GM12878 (cell line): ENCODE results near the gene PGK1. TPM values are rescaled to one million over a fixed set of nuclear protein-coding genes. Genes with fewer than 3 reads are reported as not detected.

ENCODE experiments used
- ATAC-seq: fragments of 200-7000 bp; cut with Tn5 transposase; 3 replicates; pipeline ENCODE4 v1.9.1; 2020; ENCODE audit warnings: mild to moderate bottlenecking, moderate library complexity
- BruUV-seq: library from RNA; stranded (reverse); fragments of 400-500 nt; replicated peaks from 2 replicates; lab custom pipeline; 2021; lab: Mats Ljungman, UMichigan
- CTCF ChIA-PET: fragments of 300-600 bp; sonication (Branson Sonifier 250); formaldehyde crosslinking; extraction: SDS; loops from one replicate; lab custom pipeline; 2021; ENCODE audit warnings: inconsistent platforms; lab: Yijun Ruan, JAX
- POLR2A ChIA-PET: fragments of 350-600 bp; formaldehyde crosslinking; extraction: SDS; loops from one replicate; lab custom pipeline; 2021; ENCODE audit warnings: inconsistent platforms; lab: Charles Lee
- RAD21 ChIA-PET: fragments of 300-600 bp; sonication (Branson Sonifier 250); formaldehyde crosslinking; loops from one replicate; lab custom pipeline; 2023; ENCODE audit warnings: antibody characterized with exemption; ENCODE audit not compliant: unreplicated experiment; lab: Charles Lee
- SMC1A ChIA-PET: fragments of 300-600 bp; sonication (Branson Sonifier 250); formaldehyde crosslinking; loops from one replicate; lab custom pipeline; 2023; ENCODE audit not compliant: unreplicated experiment, uncharacterized antibody; lab: Charles Lee
- DNase-seq: peaks from one replicate; pipeline ENCODE4 v3.0.0-alpha.2; 2011; ENCODE audit warnings: low read depth, low spot score
- FAIRE-seq: peaks from 3 replicates; lab custom pipeline; 2011; peaks lifted over from hg19 to GRCh38; lab: Jason Lieb, UNC
- H2AFZ ChIP-seq: 2 replicates; pipeline ENCODE4 v1.6.0; 2011; ENCODE audit warnings: low read depth, low read length, control low read depth; ENCODE audit not compliant: control insufficient read depth
- H3K27ac ChIP-seq: 2 replicates; pipeline ENCODE4 v1.5.1; 2011; ENCODE audit warnings: control low read depth; ENCODE audit not compliant: control insufficient read depth, insufficient read depth
- H3K27me3 ChIP-seq, 2 experiments: replicated peaks in 1 of 2; 2 replicates each; pipeline versions ENCODE4 v1.6.0 to v1.6.1; 2011; ENCODE audit warnings: low read length in 1 of 2; ENCODE audit not compliant: control insufficient read depth in 2 of 2, insufficient read depth in 2 of 2
- H3K36me3 ChIP-seq, 2 experiments: 2 replicates each; pipeline ENCODE4 v1.5.1; 2011; ENCODE audit warnings: low read length in 1 of 2; ENCODE audit not compliant: control insufficient read depth in 2 of 2, insufficient read depth in 2 of 2
- H3K4me1 ChIP-seq: 2 replicates; pipeline ENCODE4 v1.6.1; 2011; ENCODE audit warnings: mild to moderate bottlenecking, low read length, moderate library complexity, mixed read lengths; ENCODE audit not compliant: control insufficient read depth, insufficient read depth
- H3K4me2 ChIP-seq: 2 replicates; pipeline ENCODE4 v1.6.0; 2011; ENCODE audit warnings: control low read depth; ENCODE audit not compliant: control insufficient read depth, insufficient read depth
- H3K4me3 ChIP-seq: fragments of 200-600 bp; sonication (generic); 2 replicates; pipeline ENCODE4 v1.5.1; 2016
- H3K79me2 ChIP-seq: 2 replicates; pipeline ENCODE4 v1.6.0; 2011; ENCODE audit warnings: low read length; ENCODE audit not compliant: control insufficient read depth, insufficient read depth
- H3K9ac ChIP-seq: 2 replicates; pipeline ENCODE4 v1.8.0; 2011; ENCODE audit warnings: low read length, control low read depth, mixed read lengths; ENCODE audit not compliant: control insufficient read depth, insufficient read depth
- H3K9me3 ChIP-seq: replicated peaks from 3 replicates; pipeline ENCODE4 v1.5.1; 2011; ENCODE audit warnings: mild to moderate bottlenecking, low read length; ENCODE audit not compliant: control insufficient read depth, insufficient read depth
- H4K20me1 ChIP-seq: 2 replicates; pipeline ENCODE4 v1.6.0; 2011; ENCODE audit not compliant: control insufficient read depth, insufficient read depth
- SIN3A ChIP-seq: IDR thresholded peaks from 2 replicates; pipeline ENCODE4 v1.6.1; 2012; ENCODE audit warnings: low read depth, low read length, improper control_type of control experiment
- TBL1XR1 ChIP-seq: IDR thresholded peaks from 2 replicates; pipeline ENCODE4 v1.6.1; 2012; ENCODE audit warnings: low read depth, low read length, improper control_type of control experiment
- ZNF24 ChIP-seq: fragments of 450-650 bp; IDR thresholded peaks from 2 replicates; pipeline ENCODE4 v1.6.1; 2017; ENCODE audit warnings: antibody characterized with exemption, mild to moderate bottlenecking
- ZSCAN29 ChIP-seq: fragments of 450-650 bp; IDR thresholded peaks from 2 replicates; pipeline ENCODE4 v1.6.1; 2017; ENCODE audit warnings: mild to moderate bottlenecking, moderate library complexity
- WGBS: methylation state at CpG from one replicate; pipeline ENCODE4 v1.1.6; 2016; ENCODE audit warnings: low lambda C conversion rate; ENCODE audit not compliant: insufficient replicate concordance, insufficient coverage; ENCODE audit errors: missing lambda C conversion rate; 5-methylcytosine and 5-hydroxymethylcytosine counted together
- in situ Hi-C: fragments of 300-500 bp; cut with MboI; formaldehyde crosslinking; loops from 9 replicates; pipeline ENCODE4 v1.14.3; 2018; ENCODE audit warnings: mixed read lengths
- intact Hi-C: fragments of 100-400 bp; cut with micrococcal nuclease; formaldehyde crosslinking; loops from one replicate; pipeline ENCODE4 v1.14.2; 2022; ENCODE audit not compliant: unreplicated experiment
- polyA plus RNA-seq, 11 experiments: library from polyadenylated mRNA; depleted of rRNA in 4 of 11; unstranded in 6 of 11; stranded (reverse) in 5 of 11; fragments of >200 nt; fragmentation: Nextera tagmentation in 4 of 11; fragmentation: Illumina TruSeq in 1 of 11; extraction: Ambion mirVana in 4 of 11; extraction: Trizol in 1 of 11; gene quantifications; 1 replicate in 1 of 11; 2 replicates in 10 of 11; pipeline versions ENCODE4 v1.2.1 to v1.2.3, GENCODE V29; 2011 to 2016; ENCODE audit warnings: inconsistent platforms in 2 of 11, missing spikeins in 2 of 11, low read depth in 1 of 11
- total RNA-seq, 4 experiments: library from RNA; depleted of rRNA in 3 of 4; stranded (reverse); fragments of >200 nt in 3 of 4; fragmentation: Illumina TruSeq in 1 of 4; extraction: Trizol in 1 of 4; gene quantifications; 2 replicates each; pipeline versions ENCODE4 v1.2.1 to v1.2.3, GENCODE V29; 2013 to 2021
- TF ChIP-seq, protein P1 (sequence below): IDR thresholded peaks from 2 replicates; pipeline ENCODE4 v1.6.1; 2011; ENCODE audit warnings: borderline replicate concordance, low read depth, mild to moderate bottlenecking, moderate library complexity, low read length; ENCODE audit not compliant: insufficient read depth, poor library complexity, severe bottlenecking

The PGK1 gene
- total and polyA plus RNA-seq, 10 of the 15 experiments (the other 5 are each of a cell fraction or from before 2014, with no cell fraction given) = 370 to 1,825 (median 629) TPM

DNA sequence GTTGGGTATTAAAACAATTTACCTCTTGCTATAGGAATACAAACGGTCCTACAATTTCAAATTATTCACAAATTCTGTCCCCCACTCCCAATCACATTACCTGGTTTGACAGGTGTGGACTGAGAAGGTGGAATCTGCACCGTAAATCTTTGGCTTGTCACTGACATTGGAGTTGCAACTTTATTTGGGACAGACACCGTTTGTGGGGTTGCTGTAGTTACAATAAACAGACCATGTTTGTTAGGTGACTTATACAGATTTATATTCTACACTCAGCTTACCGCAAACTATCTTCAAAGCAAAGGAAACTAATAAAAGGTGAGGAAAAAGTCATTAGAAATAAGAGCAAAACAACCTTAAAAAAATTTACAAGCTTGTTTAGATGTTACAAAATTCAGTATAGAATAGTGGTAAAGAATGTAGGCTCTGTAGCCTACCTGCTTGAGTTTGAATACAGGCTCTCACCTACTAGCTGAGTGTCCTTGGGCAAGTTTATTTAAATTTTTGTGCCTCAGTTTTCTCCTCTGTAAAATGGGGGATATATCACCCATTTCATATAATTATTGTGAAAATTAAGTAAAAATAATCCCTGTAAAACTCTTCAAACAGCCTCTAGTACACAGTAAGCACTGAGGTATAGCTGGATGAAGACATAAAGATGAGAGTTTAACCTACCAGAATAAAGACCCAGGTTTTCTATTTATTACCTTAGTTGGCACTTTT lies 29.4 kb downstream of the PGK1 start:
- ChIA-PET CTCF (interaction anchor here (1.6 kb wide), 1 partner anchor 9 kb away, joined by 3 read pairs; no protein-coding TSS in a partner anchor), RAD21 (no interaction called here), SMC1A (no interaction called here), POLR2A (interaction anchor here (0.8 to 1.2 kb wide), 2 partner anchors 8 to 26 kb away, joined by 3 read pairs; no protein-coding TSS in a partner anchor)
- FAIRE-seq (no peak), ATAC-seq (no peak), DNase-seq (no peak)
- no peaks in the 10 kb centered on the region for H3K4me1 ChIP-seq
- no peak overlapping the region for H3K4me3 ChIP-seq
- H3K36me3 ChIP-seq = peaks cover 0 to 6% of the 10 kb centered on the region in 2 experiments; a peak in 2 of 4 replicates
- no peak for TF ChIP-seq SIN3A
- TF ChIP-seq ZNF24 = no peak
- TF ChIP-seq ZSCAN29 = no peak
- no peak for TF ChIP-seq TBL1XR1
- TF ChIP-seq, protein P1, sequence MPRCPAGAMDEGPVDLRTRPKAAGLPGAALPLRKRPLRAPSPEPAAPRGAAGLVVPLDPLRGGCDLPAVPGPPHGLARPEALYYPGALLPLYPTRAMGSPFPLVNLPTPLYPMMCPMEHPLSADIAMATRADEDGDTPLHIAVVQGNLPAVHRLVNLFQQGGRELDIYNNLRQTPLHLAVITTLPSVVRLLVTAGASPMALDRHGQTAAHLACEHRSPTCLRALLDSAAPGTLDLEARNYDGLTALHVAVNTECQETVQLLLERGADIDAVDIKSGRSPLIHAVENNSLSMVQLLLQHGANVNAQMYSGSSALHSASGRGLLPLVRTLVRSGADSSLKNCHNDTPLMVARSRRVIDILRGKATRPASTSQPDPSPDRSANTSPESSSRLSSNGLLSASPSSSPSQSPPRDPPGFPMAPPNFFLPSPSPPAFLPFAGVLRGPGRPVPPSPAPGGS = no peak
- H3K27ac ChIP-seq = no peak overlapping the region
- in situ Hi-C loops (no loop called here), intact Hi-C loops (loop anchor here (10.0 kb wide), 2 partner anchors 381 to 951 kb away; no protein-coding TSS in a partner anchor)
- H3K9ac ChIP-seq = no peak overlapping the region
- H3K9me3 ChIP-seq = no peaks in the 10 kb centered on the region
- no peak overlapping the region for H3K4me2 ChIP-seq
- no peak overlapping the region for H2AFZ ChIP-seq
- no peaks in the 10 kb centered on the region for H4K20me1 ChIP-seq
- BruUV-seq = no TSS peak
- no peaks in the 10 kb centered on the region for H3K27me3 ChIP-seq
- H3K79me2 ChIP-seq = no peaks in the 10 kb centered on the region
- WGBS = 73% methylated on average over 4 of the region's 4 CpGs
